ENCODE data around the gene KLHL13. TPM values are rescaled to one million over a fixed set of nuclear protein-coding genes. Genes with fewer than 3 reads are reported as not detected.
"Not testable (repeated sequence)": the region's sequence is repeated elsewhere in the genome, so short reads cannot be mapped to it uniquely, and the experiment has no call there.

KLHL13 gene
- total RNA-seq, 1 donor from 2014 or later: 8.4 TPM

DNA sequence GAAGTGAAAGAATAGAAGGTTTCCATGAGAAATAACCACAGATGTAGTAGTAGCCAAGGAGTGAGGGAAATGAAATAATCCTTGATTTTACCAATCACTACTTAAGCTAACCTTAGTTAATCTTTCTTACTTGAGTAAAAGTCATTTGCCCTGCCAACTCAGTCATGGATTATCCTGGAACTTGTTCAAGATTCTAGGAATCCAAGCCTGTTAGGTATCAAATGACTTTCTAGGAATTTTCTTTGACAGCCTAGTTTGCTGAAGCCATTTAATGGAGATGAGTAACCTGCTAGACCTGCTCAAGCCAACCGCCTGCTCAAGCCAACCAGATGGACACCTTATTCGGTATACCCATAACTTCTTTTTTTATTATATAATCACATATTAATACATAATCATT lies 180.5 kb downstream of the KLHL13 start:
- intact Hi-C loops (cut with DNase I): no loop called here
- no peak for ATAC-seq
- no peak for DNase-seq (ENCODE audit: low spot score)

- DNase-seq (ENCODE audit: low spot score); ATAC-seq; intact Hi-C loops (cut with DNase I): not testable (repeated sequence)
These were observed 186.5 kb downstream of the KLHL13 start for GRCh38 chrX:117930116-117930515.

- no peak for ATAC-seq
- intact Hi-C loops (cut with DNase I): no loop called here
- DNase-seq (ENCODE audit: low spot score): no peak
These were observed 196.9 kb downstream of the KLHL13 start for GRCh38 chrX:117919755-117920154.

DNA sequence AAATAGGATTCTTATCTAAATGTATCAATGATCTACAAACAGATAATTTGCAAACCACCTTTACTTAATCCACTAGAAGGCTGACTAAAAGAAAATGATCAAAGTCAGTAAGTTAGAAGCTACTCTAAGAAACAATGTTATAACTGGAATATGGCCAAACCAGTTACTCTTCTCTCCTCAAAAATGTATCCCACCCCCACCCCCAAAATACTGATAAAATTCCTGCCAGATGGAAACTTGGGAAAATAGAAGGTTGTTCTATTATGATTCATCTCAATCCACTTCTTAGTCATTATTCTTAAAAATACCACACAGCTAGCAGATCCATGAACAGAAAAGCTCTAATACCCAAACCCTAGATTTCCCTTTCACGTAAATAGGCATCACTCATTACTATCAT lies 206.4 kb downstream of the KLHL13 start:
- intact Hi-C loops (cut with DNase I): no loop called here
- DNase-seq (ENCODE audit: low spot score): no peak
- no peak for ATAC-seq

- no peak for ATAC-seq
- DNase-seq (ENCODE audit: low spot score): no peak
- intact Hi-C loops (cut with DNase I): no loop called here
These were observed 218.4 kb downstream of the KLHL13 start for GRCh38 chrX:117898226-117898625.

DNA sequence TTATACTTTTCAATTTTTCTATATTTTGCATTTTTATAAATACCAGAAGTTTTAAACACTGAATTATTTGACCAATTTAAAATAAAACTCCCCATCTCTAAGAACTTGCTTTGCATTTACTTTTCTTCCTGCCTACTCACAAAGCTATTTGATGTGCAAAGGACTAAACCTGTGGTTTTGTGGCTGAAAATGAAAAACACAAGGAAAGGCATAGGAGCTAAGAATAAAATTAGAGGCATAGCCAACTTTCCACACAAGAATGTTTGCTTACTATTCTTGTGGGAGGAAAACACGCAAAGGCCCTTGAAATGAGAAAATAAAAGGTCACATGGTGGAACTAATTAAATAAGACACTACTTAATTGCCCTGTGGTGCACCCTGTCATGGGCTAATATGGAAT lies 221.2 kb downstream of the KLHL13 start:
- no peak for DNase-seq (ENCODE audit: low spot score)
- intact Hi-C loops (cut with DNase I): no loop called here
- ATAC-seq: no peak

GRCh38 chrX:117892469-117892868 lies 224.1 kb downstream of the KLHL13 start:
- DNase-seq (ENCODE audit: low spot score) (no peak), ATAC-seq (no peak)
- intact Hi-C loops (cut with DNase I): no loop called here

DNA sequence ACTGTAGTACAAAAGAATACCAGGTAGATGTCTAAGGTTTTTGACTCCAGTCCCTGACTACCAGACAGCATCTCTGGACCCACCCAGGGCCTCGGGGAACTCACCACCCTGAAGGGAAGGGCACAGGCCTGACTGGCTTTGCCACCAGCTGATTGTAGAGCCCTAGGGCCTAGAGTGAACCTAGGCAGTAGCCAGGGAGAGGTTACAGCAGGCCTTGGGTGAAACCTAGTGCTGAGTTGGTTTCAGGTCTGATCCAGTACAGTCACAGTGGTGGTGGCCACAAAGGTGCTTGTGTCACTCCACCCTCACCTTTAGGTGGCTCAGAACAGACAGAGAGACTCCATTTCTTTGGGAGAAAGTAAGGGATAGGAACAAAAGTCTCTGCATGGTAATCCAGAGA lies 244.8 kb downstream of the KLHL13 start:
- ATAC-seq: no peak
- intact Hi-C loops (cut with DNase I): no loop called here
- DNase-seq (ENCODE audit: low spot score): no peak

DNA sequence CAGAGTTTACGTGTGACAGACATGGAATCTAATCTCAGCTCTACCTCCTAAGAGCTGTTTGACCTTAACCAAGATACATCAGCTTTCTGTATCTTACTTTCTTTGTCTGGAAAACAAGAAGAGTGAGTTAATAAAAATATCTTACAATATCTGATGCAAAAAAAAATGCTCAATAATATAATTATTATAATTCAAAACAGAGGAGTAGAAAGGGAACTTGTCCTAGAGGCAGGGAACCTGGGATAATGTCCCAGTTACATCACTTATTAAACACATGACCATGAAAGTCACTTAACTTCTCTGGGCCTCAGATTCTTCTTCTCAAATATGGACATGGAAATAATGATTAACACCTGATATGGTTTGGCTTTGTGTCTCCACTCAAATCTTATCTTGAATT lies 256.1 kb downstream of the KLHL13 start:
- ATAC-seq (no peak), DNase-seq (ENCODE audit: low spot score) (no peak)
- intact Hi-C loops (cut with DNase I): no loop called here

DNA sequence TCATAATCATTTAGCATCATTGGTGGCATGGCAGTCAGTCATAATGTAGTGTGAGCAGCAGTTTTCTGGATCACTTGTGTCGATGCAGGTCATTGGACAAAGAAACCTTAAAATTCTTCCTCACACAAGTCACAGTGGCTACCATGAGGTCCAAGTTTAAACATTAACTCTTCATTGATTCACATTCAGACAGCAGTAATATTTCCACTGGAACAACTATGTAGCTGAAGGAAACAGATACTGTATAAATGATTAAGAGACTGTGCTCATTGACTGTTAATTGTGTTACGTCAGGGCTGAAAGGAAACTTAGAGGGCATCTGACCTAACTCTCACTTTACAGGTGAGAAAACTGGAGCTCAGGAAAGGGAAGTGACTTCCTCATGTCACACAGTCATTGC lies 261.8 kb downstream of the KLHL13 start:
- ATAC-seq (no peak), DNase-seq (ENCODE audit: low spot score) (no peak)
- intact Hi-C loops (cut with DNase I): no loop called here

DNA sequence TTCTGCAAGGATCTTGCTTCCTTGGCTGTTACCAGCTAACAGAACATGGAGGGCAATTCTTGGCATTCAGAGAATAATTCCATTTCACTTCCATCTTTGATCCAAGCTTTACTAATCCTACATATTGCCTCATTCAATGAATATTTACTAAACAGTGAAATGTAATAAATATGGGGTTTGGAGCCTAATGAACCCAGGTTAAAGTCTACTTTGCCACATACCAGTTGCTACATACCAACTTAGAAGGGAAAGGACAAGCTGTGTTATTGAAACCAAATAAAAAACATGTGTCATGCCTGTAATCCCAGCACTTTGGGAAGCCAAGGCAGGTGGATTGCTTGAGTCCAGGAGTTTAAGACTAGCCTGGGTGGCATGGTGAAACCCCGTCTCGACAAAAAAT lies 265.6 kb downstream of the KLHL13 start:
- DNase-seq (ENCODE audit: low spot score) (no peak), ATAC-seq (no peak)
- intact Hi-C loops (cut with DNase I): no loop called here

Other genes with a start within 250 kb of the KLHL13 start
- 18.9 TPM for gene WDR44, start 229.3 kb upstream of the KLHL13 start, total RNA-seq